ENCODE results near the gene ARAP2.

Gene ARAP2

DNA sequence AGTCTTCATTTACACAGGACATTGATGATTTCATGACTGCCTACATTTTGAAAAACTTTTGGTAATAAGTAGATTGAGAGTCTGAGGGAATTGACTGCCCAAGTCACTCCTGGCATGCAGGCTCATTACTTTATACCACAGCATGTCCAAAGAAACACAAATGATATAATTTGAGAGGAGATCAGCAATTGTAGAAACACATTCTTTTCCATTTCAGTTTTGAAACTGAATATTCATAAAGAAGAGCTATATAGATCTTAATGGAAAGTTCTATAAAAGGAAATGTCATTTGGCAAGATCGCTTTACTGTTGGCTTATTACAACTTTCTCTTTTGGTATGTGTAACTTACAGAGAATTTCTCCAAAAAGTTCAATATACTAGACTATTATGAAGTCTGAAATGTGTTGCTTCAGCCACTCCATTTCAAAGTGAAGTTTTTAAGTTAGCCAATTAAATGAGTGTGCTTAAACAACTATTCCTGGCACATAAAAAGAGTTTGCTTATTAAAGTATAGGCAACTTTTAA lies 158.0 kb downstream of the ARAP2 start:
- no peaks in the 10 kb centered on the region for H3K36me3 Mint-ChIP-seq (ENCODE audit: low read depth)
- H3K9me3 Mint-ChIP-seq, result no peaks in the 10 kb centered on the region
- no peaks in the 10 kb centered on the region for H3K27me3 Mint-ChIP-seq (ENCODE audit: low read depth, poor library complexity)
- TF ChIP-seq CTCF (IDR thresholded peaks at IDR 0.05), result no peak
- H3K4me1 Mint-ChIP-seq, result no peaks in the 10 kb centered on the region
- no peak overlapping the region for H3K27ac Mint-ChIP-seq
- H3K4me3 Mint-ChIP-seq, result no peak overlapping the region
- no peak for DNase-seq

DNA sequence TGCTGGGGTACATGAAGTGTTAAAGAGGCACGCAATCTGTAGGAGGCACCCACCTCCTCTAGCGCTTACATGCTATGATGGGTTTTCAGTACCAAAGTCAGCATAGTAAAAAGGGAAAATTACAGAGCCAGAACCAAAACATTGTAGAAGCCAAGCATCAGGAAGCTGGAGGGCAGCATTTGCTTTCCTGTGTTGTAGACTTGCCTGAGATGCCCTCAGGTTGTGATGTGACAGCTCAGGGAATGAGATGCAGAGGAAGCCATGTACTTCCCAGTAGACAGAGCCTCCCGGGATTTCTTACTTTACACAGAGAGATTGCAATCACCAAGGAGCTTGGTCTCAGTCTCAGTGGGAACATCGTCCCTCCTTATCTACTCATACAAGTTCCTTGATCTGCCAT lies 161.5 kb downstream of the ARAP2 start:
- H3K9me3 Mint-ChIP-seq, result no peaks in the 10 kb centered on the region
- H3K36me3 Mint-ChIP-seq (ENCODE audit: low read depth), result no peaks in the 10 kb centered on the region
- H3K4me1 Mint-ChIP-seq, result no peaks in the 10 kb centered on the region
- no peak for TF ChIP-seq CTCF (IDR thresholded peaks at IDR 0.05)
- H3K27me3 Mint-ChIP-seq (ENCODE audit: low read depth, poor library complexity), result no peaks in the 10 kb centered on the region
- no peak for DNase-seq
- no peak overlapping the region for H3K4me3 Mint-ChIP-seq
- H3K27ac Mint-ChIP-seq, result peak overlapping the region; percentile 19

- H3K9me3 Mint-ChIP-seq, result no peaks in the 10 kb centered on the region
- DNase-seq, result no peak
- H3K27ac Mint-ChIP-seq, result no peak overlapping the region
- no peaks in the 10 kb centered on the region for H3K36me3 Mint-ChIP-seq (ENCODE audit: low read depth)
- no peak for TF ChIP-seq CTCF (IDR thresholded peaks at IDR 0.05)
- H3K4me3 Mint-ChIP-seq, result no peak overlapping the region
- no peaks in the 10 kb centered on the region for H3K4me1 Mint-ChIP-seq
- H3K27me3 Mint-ChIP-seq (ENCODE audit: low read depth, poor library complexity), result no peaks in the 10 kb centered on the region
These were observed 163.1 kb downstream of the ARAP2 start for GRCh38 chr4:36081185-36081584.

DNA sequence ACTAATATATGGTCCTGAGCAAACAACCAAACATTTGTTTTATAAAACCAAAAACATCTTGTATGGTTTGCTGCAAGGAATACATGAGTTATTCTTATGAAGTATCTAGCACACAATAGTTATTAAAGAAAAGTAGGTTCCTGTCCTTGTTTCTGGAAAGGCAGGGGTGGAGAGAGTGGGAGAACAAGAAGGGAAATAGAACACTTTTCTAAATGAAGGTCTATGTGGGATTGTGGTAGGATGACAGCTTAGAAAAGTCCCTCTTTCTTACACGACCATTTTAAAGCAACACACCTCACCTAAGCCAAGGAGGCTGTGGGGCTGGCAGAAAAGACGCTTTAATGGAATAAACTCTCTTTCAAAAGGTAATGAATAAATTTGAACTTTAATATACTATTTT lies 164.6 kb downstream of the ARAP2 start:
- Mint-ChIP-seq H3K36me3 (ENCODE audit: low read depth) (no peaks in the 10 kb centered on the region), H3K27ac (no peak overlapping the region), H3K4me1 (no peaks in the 10 kb centered on the region), H3K4me3 (no peak overlapping the region), H3K27me3 (ENCODE audit: low read depth, poor library complexity) (no peaks in the 10 kb centered on the region), H3K9me3 (no peaks in the 10 kb centered on the region)
- TF ChIP-seq CTCF (IDR thresholded peaks at IDR 0.05), result no peak
- DNase-seq, result no peak

DNA sequence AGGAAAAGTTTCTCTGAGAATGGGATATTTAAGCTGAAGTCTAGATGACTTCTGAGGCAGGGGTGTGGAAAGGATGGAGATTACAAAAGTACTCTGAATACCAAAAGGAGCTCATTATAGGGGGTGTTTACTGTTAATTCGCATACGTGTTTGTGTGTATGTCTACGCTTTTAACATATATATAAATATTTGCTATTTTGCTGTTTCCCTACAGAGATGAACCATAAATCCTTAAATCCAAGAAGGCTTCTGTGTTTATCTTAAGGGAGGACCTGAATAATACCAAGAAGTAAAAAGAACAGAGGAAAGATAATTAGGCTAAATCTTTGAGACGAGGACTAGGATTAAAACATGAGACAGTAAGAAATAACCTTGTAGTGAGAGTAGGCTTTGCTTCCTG lies 166.0 kb downstream of the ARAP2 start:
- H3K9me3 Mint-ChIP-seq, result no peaks in the 10 kb centered on the region
- no peaks in the 10 kb centered on the region for H3K4me1 Mint-ChIP-seq
- no peak overlapping the region for H3K4me3 Mint-ChIP-seq
- no peak for TF ChIP-seq CTCF (IDR thresholded peaks at IDR 0.05)
- no peaks in the 10 kb centered on the region for H3K36me3 Mint-ChIP-seq (ENCODE audit: low read depth)
- no peak for DNase-seq
- no peaks in the 10 kb centered on the region for H3K27me3 Mint-ChIP-seq (ENCODE audit: low read depth, poor library complexity)
- H3K27ac Mint-ChIP-seq, result no peak overlapping the region

DNA sequence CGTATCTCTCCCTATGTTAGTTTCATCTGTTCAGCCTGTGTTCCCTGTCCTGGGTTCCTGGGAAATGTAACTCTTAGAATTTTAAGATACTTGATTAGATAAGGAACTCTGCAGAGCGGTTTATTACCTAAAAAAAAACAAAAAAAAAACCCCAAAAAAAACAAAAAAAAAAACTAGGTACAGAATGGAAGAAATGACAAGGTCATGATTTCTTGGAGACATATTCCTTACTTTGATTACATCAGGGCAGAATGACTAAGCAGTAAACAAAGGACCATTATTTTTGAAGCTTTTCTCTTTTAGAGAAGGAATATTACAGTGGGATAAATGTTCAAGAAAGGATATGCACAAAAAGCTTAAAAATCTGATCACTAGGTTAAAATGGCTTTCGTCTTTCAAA lies 171.8 kb downstream of the ARAP2 start:
- Mint-ChIP-seq H3K36me3 (ENCODE audit: low read depth) (no peaks in the 10 kb centered on the region), H3K9me3 (no peaks in the 10 kb centered on the region), H3K27me3 (ENCODE audit: low read depth, poor library complexity) (no peaks in the 10 kb centered on the region), H3K4me3 (no peak overlapping the region), H3K4me1 (peaks cover 7% of the 10 kb centered on the region), H3K27ac (no peak overlapping the region)
- no peak for TF ChIP-seq CTCF (IDR thresholded peaks at IDR 0.05)
- DNase-seq, result no peak
